HUES6 (cell line): ENCODE data around the gene AOPEP.

Experiments used
- H3K27ac ChIP-seq: 2 replicates; pipeline ENCODE4 v1.7.0; 2013; ENCODE audit warnings: low read depth, mild to moderate bottlenecking, low read length, inconsistent platforms
- H3K27me3 ChIP-seq: 2 replicates; pipeline ENCODE4 v1.6.1; 2013; ENCODE audit warnings: low read length; ENCODE audit not compliant: control insufficient read depth, insufficient read depth
- H3K36me3 ChIP-seq: 2 replicates; pipeline ENCODE4 v1.6.1; 2013; ENCODE audit warnings: low read length; ENCODE audit not compliant: control insufficient read depth, insufficient read depth
- H3K4me1 ChIP-seq: 2 replicates; pipeline ENCODE4 v1.6.1; 2013; ENCODE audit warnings: low read length; ENCODE audit not compliant: control insufficient read depth, insufficient read depth
- H3K4me3 ChIP-seq: 2 replicates; pipeline ENCODE4 v1.5.1; 2013; ENCODE audit warnings: low read depth, low read length
- H3K9ac ChIP-seq: one replicate; pipeline ENCODE4 v1.6.1; 2013; ENCODE audit warnings: mild to moderate bottlenecking, low read length
- H3K9me3 ChIP-seq: 2 replicates; pipeline ENCODE4 v1.6.1; 2013; ENCODE audit warnings: low read depth, low read length; ENCODE audit not compliant: control insufficient read depth, insufficient read depth

AOPEP gene

GRCh38 chr9:94899464-94900221, 173.1 kb downstream of the AOPEP start:
- Histone ChIP-seq H3K36me3 (no peaks in the 10 kb centered on the region), H3K4me1 (peaks cover 6% of the 10 kb centered on the region), H3K27me3 (no peaks in the 10 kb centered on the region), H3K27ac (no peak overlapping the region), H3K9me3 (no peaks in the 10 kb centered on the region), H3K9ac (no peak overlapping the region), H3K4me3 (no peak overlapping the region)

- Histone ChIP-seq H3K9ac (no peak overlapping the region), H3K4me3 (no peak overlapping the region), H3K27ac (no peak overlapping the region), H3K4me1 (peaks cover 6% of the 10 kb centered on the region), H3K9me3 (no peaks in the 10 kb centered on the region), H3K27me3 (no peaks in the 10 kb centered on the region), H3K36me3 (no peaks in the 10 kb centered on the region)
Observed at GRCh38 chr9:94900222-94901018, 173.9 kb downstream of the AOPEP start.

- H3K9ac ChIP-seq, result no peak overlapping the region
- no peaks in the 10 kb centered on the region for H3K9me3 ChIP-seq
- no peak overlapping the region for H3K4me3 ChIP-seq
Observed at GRCh38 chr9:94901019-94901363, 174.5 kb downstream of the AOPEP start.

GRCh38 chr9:94903961-94904421, 177.5 kb downstream of the AOPEP start:
- no peaks in the 10 kb centered on the region for H3K9me3 ChIP-seq
- H3K27me3 ChIP-seq, result no peaks in the 10 kb centered on the region
- H3K27ac ChIP-seq, result no peak overlapping the region
- H3K9ac ChIP-seq, result no peak overlapping the region
- peaks cover 16% of the 10 kb centered on the region for H3K4me1 ChIP-seq
- H3K4me3 ChIP-seq, result no peak overlapping the region
- H3K36me3 ChIP-seq, result no peaks in the 10 kb centered on the region

More at GRCh38 chr9:94901019-94901363, 174.5 kb downstream of the AOPEP start:
- Histone ChIP-seq H3K36me3 (no peaks in the 10 kb centered on the region), H3K27ac (no peak overlapping the region), H3K27me3 (no peaks in the 10 kb centered on the region), H3K4me1 (peaks cover 6% of the 10 kb centered on the region)

- Histone ChIP-seq H3K27ac (no peak overlapping the region), H3K36me3 (no peaks in the 10 kb centered on the region)
Observed at GRCh38 chr9:94904806-94905205, 178.3 kb downstream of the AOPEP start.

GRCh38 chr9:94905606-94906005, 179.1 kb downstream of the AOPEP start:
- Histone ChIP-seq H3K36me3 (no peaks in the 10 kb centered on the region), H3K9ac (no peak overlapping the region), H3K27ac (no peak overlapping the region), H3K27me3 (no peaks in the 10 kb centered on the region), H3K9me3 (no peaks in the 10 kb centered on the region), H3K4me1 (peaks cover 29% of the 10 kb centered on the region), H3K4me3 (no peak overlapping the region)

More at GRCh38 chr9:94904806-94905205, 178.3 kb downstream of the AOPEP start:
- H3K4me1 ChIP-seq, result peaks cover 21% of the 10 kb centered on the region
- H3K9me3 ChIP-seq, result no peaks in the 10 kb centered on the region
- H3K27me3 ChIP-seq, result no peaks in the 10 kb centered on the region
- H3K4me3 ChIP-seq, result no peak overlapping the region
- H3K9ac ChIP-seq, result no peak overlapping the region

- Histone ChIP-seq H3K9ac (no peak overlapping the region), H3K4me1 (peaks cover 32% of the 10 kb centered on the region), H3K9me3 (no peaks in the 10 kb centered on the region), H3K27ac (no peak overlapping the region), H3K36me3 (no peaks in the 10 kb centered on the region), H3K27me3 (no peaks in the 10 kb centered on the region), H3K4me3 (no peak overlapping the region)
Observed at GRCh38 chr9:94906181-94906580, 179.7 kb downstream of the AOPEP start.

- Histone ChIP-seq H3K9me3 (no peaks in the 10 kb centered on the region), H3K9ac (no peak overlapping the region), H3K4me1 (peaks cover 33% of the 10 kb centered on the region), H3K27me3 (no peaks in the 10 kb centered on the region), H3K4me3 (no peak overlapping the region), H3K36me3 (no peaks in the 10 kb centered on the region), H3K27ac (no peak overlapping the region)
Observed at GRCh38 chr9:94906713-94907112, 180.2 kb downstream of the AOPEP start.

- H3K27me3 ChIP-seq, result no peaks in the 10 kb centered on the region
- H3K9me3 ChIP-seq, result no peaks in the 10 kb centered on the region
- no peak overlapping the region for H3K27ac ChIP-seq
- H3K36me3 ChIP-seq, result no peaks in the 10 kb centered on the region
- peaks cover 35% of the 10 kb centered on the region for H3K4me1 ChIP-seq
- no peak overlapping the region for H3K9ac ChIP-seq
- H3K4me3 ChIP-seq, result no peak overlapping the region
Observed at GRCh38 chr9:94907264-94907936, 180.9 kb downstream of the AOPEP start.

- H3K36me3 ChIP-seq, result no peaks in the 10 kb centered on the region
- no peak overlapping the region for H3K4me3 ChIP-seq
- H3K27ac ChIP-seq, result no peak overlapping the region
- no peak overlapping the region for H3K9ac ChIP-seq
- no peaks in the 10 kb centered on the region for H3K9me3 ChIP-seq
- H3K27me3 ChIP-seq, result no peaks in the 10 kb centered on the region
- H3K4me1 ChIP-seq, result peaks cover 40% of the 10 kb centered on the region
Observed at GRCh38 chr9:94908011-94908563, 181.6 kb downstream of the AOPEP start.
